ENCODE data around the gene ITGAE.
"Not testable (repeated sequence)": the region's sequence is repeated elsewhere in the genome, so short reads cannot be mapped to it uniquely, and the experiment has no call there.

Gene ITGAE

DNA sequence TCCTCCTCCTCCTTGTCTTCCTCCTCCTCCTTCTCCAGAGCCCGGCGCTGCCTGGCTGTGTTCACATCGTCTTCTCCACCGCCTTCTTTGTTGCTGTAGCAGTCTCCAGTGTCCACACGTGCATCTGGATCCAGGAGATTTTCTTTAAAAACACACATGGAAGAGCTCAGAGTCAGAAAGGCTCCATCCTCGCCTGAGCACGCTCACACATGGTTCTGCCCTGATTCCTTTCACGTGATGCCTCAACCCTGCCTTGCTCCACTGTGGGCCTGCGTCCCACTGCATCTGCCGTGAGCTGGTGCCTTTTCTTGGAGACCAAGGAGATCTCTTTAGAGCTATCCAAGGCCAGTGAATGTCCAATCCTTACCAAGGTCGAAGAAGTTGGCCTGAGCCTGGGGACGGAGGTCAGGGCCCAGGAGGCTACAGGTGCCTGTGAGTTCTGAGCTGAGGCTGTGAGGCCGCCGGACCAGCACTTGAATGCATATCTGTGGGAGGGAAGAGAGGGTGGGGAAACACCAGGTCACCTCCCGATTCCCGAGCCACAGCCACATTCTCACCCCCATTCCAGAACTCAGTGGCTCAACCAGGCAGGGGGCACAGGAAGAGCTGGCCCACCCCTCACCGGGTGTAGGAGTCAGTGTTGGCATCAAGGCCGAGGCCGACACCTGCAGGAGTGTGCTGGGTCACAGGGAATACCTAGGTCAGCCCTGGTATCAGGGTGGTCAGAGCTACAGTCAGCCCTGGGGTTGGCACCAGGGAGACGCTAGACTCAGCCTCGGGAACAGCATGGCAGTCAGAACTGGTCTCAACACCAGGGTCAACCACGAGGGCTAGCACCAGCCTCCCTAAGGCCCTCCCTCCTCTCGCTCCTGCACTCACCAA, 39.7 kb downstream of the ITGAE start:
- DNase-seq (ENCODE audit: low spot score) = no peak

DNA sequence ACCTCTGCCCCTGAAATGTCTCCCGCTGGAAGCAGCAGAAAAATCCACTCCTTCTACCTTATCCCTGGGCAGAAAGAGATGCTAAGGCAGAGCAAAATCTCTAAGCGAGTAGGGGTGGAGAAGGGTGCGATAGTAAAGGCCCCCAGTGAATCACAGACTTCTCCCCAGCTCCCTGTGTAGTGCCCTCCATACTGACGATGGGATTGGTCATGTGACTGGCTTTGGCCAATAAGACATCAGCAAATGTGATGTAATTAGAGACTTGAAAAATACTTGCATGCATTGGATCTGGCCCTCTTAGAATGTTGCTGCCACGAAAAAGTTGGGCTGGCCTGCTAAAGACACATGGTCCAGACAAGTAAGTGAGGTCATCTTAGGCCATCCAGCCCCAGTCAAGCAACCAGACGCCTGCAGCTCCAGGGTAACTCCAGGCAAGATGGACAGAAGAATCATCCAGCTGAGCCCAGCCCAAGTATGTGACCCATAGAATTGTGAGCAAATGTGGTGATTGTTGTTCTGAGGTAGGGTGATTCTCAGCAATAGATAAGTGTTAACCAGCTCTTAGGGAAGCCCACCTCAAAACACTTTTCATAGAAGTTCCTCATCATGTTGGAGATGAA, 41.3 kb downstream of the ITGAE start:
- DNase-seq (ENCODE audit: low spot score) = no peak

GRCh38 chr17:3755335-3756030, 45.5 kb downstream of the ITGAE start:
- no peak for DNase-seq (ENCODE audit: low spot score)

- no peak for DNase-seq (ENCODE audit: low spot score)
Observed at GRCh38 chr17:3754458-3755334, 46.3 kb downstream of the ITGAE start.

GRCh38 chr17:3754066-3754457, 46.9 kb downstream of the ITGAE start:
- no peak for DNase-seq (ENCODE audit: low spot score)

GRCh38 chr17:3753624-3754023, 47.4 kb downstream of the ITGAE start:
- no peak for DNase-seq (ENCODE audit: low spot score)

DNA sequence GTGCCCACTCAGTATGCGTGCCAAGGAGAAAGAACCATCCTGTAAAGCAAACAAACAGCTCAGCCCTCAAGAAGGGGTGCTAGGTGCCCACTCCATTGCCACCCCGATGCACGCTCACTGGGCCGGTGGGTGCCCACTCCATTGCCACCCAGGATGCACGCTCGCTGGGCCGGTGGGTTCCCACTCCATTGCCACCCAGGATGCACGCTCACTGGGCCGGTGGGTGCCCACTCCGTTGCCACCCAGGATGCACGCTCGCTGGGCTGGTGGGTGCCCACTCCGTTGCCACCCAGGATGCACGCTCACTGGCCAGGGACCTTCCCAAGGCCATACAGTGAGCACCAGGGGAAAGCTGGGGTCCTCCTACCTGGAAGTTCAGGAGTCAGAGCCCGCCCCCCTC, 49.2 kb downstream of the ITGAE start:
- no peak for DNase-seq (ENCODE audit: low spot score)

DNA sequence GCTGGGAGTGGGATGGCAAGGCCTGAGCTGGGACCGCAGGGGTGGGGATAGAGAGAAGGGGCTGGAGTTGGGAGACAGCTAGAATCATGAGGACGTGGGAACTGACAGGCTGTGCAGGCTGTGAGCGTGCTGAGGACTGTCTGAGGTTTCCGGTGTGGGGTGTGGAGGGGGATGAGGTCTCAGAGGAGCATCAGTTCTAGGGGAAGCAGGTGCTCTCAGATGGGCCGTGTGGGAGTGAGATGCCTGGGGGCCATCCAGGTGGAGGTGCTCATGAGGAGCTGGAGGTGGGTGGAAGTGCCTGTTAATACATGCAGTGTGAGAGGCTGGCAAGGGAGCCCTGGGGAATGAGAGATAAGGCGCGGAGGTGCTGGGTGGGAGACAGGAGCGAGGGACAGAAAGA, 50.1 kb downstream of the ITGAE start:
- DNase-seq (ENCODE audit: low spot score) = no peak

DNA sequence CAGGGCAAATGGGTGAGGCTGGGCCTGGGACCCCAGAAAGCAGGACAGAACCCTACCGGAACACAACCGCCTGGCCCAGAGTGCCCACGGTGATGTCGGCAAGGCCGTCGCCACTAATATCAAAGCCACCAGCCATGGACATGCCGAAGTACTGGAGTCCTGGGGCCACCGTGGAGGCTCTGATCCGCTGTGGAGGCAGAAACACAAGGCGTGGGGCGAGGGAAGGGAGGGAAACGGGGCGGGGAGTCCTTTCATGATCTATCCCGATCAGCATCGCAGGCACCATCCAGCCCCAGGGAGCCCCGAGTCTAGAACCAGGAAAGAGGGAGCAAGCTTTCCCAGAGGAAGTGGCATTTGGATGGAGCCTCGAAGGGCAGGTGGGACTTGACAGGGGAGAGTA, 50.7 kb downstream of the ITGAE start:
- DNase-seq (ENCODE audit: low spot score) = no peak

- DNase-seq (ENCODE audit: low spot score) = no peak
Observed at GRCh38 chr17:3748576-3748975, 52.4 kb downstream of the ITGAE start.

DNA sequence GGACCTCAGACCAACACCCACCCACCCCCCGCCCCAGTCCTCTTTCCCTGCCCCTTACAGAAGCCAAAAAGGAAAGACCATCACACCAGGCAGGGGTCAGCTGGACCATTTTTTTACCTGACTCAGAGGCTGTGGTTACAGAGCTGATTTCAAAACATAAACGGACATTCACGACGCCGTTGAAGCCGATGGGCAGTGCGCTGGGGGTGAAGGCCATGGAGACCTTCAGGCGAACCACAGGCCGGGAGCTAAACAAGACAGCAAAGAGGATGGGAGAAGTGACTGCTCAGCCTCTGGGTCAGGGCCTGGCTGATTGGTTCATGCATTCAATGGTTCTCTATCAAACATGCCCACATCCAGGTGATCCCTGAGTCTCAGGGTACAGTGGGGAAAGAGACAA, 53.2 kb downstream of the ITGAE start:
- DNase-seq (ENCODE audit: low spot score) = no peak

- DNase-seq (ENCODE audit: low spot score) = no peak
Observed at GRCh38 chr17:3745071-3745470, 55.9 kb downstream of the ITGAE start.

GRCh38 chr17:3744014-3744413, 57.0 kb downstream of the ITGAE start:
- DNase-seq (ENCODE audit: low spot score) = no peak

DNA sequence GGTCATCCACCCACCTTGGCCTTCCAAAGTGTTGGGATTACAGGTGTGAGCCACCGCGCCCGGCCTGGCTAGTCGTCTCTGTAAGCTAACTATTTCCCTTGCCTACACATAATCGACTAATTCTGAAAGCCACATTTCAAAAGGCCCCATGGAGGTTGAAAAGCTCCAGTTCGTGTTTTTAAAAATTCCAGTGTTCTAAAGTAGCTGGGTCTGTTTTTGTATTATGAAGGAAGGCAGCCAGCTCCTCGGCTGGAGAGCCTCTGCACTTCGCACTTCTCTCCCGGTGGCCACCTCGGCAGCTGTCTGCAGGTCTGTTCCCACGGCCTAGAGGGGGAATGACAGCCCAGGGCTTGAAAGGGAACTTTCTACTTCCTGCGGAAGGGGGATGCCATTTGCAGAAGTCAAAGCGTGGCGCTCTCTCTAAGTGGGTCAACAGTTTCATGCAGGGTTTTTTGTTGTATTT, 60.3 kb downstream of the ITGAE start:
- DNase-seq (ENCODE audit: low spot score) = no peak

DNA sequence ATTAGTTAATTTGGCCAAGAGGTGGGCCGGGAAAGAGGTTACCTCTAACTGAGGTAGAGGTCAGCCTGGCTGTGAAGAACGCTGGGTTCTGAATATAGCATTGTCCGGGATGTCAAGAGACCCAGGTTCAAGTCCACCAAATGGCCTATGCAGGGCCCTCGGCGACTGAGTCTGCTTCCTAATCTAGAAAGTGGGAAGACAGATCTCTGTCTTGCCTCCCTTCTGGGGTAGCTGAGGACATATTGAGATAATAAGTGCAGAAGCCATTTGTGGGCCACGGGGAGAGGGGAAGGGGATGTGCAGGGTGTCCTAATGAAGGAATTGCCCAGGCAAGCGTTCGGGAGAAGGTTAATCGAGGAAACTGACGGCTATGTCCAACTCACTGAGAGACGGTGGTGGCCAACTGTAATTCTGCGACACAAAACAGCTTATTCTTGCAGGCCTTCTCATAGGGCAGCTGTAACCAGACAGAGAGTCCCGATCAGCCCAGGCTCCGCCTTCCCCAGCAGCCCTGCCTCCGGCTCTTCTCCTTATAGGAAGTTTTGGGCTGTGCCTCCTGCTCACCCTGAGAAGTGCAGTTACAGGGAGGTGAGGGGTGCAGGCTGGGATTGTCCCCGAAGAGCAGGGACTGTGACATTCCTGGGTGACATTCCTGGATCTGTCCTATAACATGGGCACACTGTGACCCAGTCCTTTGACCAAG, 61.4 kb downstream of the ITGAE start:
- DNase-seq (ENCODE audit: low spot score) = no peak

GRCh38 chr17:3738562-3739295, 62.3 kb downstream of the ITGAE start:
- no peak for DNase-seq (ENCODE audit: low spot score)

DNA sequence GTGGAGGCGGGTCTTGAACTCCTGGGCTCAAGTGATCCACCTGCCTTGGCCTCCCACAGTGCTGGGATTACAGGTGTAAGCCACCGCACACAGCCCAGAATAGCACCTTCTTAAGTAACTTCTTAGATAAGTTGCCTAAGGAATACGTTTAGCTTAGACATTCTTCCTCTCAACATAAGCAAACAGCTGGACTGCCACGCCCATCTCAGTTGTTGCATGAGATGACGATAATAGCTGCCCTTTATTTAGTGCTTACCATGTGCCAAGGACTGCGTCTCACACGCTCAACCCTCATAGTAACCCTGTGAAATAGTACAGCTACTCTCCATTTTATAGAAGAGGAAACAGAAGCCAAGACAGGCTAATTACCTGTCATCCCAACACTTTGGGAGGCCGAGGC, 65.5 kb downstream of the ITGAE start:
- no peak for DNase-seq (ENCODE audit: low spot score)

DNA sequence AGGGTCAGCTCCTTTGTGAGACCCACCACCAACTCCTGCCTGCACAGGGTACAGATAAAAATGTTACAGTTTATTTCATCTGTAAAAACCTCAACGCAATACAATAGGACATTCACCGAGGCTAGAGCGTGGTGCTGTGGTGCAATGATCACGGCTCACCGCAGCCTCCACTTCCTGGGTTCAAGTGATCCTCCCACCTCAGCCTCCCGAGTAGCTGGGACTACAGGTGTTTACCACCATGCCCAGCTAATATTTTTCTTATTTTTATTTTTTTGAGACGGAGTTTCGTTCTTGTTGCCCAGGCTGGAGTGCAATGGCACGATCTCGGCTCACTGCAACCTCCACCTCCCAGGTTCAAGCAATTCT, 66.1 kb downstream of the ITGAE start:
- DNase-seq (ENCODE audit: low spot score) = not testable (repeated sequence)

DNA sequence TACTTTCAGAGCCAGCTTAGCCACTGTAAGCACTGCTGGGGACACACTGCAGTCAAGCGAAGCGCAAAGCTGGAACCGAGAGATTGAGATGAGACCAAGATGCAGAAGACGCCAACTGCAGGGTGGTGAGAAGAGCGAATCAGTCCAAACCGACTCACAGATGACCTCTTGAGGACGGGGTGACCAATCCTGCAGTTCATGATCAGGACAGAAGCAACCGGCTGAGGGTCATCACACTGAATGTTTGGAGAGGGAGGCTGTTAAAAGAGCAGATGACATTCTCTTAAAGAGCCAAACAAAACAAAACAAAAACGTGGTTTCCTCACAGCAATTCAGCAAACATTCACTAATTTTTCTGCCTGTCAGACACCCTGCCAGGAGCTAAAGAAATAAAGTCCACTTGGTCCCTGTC, 68.8 kb downstream of the ITGAE start:
- no peak for DNase-seq (ENCODE audit: low spot score)

DNA sequence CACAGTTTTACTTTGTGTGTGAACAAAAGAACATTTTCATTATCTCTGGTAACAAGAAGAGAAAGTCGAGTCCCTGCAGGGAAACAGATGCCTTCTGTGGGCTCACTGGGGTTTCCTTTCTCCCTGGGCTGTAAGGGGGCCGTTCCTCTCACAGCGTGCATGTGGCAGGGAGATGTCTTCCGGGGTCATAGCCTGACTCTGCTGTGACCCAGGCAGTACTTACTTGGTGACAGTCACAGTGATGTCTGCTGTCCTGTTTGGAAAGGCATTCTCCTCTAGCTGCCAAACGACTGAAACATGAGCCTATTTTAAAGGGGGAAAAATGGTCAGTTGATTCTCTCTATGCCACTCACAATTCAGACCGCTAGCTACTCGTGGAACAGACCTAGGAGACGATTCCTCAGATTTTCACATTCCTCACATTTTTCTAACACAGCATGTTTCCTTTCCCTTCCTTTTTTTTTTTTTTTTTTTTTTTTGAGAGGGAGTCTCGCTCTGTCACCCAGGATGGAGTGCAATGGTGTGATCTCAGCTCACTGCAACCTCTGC, 70.0 kb downstream of the ITGAE start:
- DNase-seq (ENCODE audit: low spot score) = no peak
